ENCODE measurements around the gene PRPF19.

- TF ChIP-seq CTCF (IDR thresholded peaks at IDR 0.05), result no peak
- no peak for TF ChIP-seq ZFX (IDR thresholded peaks at IDR 0.05; ENCODE audit: borderline replicate concordance)
These were observed 7.6 kb upstream of the PRPF19 start, which contains the start of gene TMEM109 for GRCh38 chr11:60913793-60914632.
